ENCODE measurements around the gene CDCA7L. TPM values are rescaled to one million over a fixed set of nuclear protein-coding genes. Genes with fewer than 3 reads are reported as not detected.

Gene CDCA7L, protein sequence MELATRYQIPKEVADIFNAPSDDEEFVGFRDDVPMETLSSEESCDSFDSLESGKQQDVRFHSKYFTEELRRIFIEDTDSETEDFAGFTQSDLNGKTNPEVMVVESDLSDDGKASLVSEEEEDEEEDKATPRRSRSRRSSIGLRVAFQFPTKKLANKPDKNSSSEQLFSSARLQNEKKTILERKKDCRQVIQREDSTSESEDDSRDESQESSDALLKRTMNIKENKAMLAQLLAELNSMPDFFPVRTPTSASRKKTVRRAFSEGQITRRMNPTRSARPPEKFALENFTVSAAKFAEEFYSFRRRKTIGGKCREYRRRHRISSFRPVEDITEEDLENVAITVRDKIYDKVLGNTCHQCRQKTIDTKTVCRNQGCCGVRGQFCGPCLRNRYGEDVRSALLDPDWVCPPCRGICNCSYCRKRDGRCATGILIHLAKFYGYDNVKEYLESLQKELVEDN
- polyA plus RNA-seq (11.8 to 31.8 TPM (median 30.0 TPM) in 3 replicates), polyA minus RNA-seq (12.9 to 66.0 TPM (median 44.4 TPM) in 3 replicates)
- polyA plus RNA-seq (2011; ENCODE audit: low read depth): 10.3 TPM
- 18.4 and 24.2 TPM in 2 replicates for polyA plus RNA-seq (2011; cell fraction: cytosol; rRNA removed)
- 18.6 and 19.7 TPM in 2 replicates for polyA plus RNA-seq (2011; cell fraction: nucleus; rRNA removed)
- 5.9 and 22.2 TPM in 2 replicates for polyA plus RNA-seq (2012; ENCODE audit: low replicate concordance)
- polyA minus RNA-seq (2011; cell fraction: cytosol; rRNA and poly(A)+ RNA removed): 19.2 TPM
- polyA minus RNA-seq (2011; cell fraction: nucleus; rRNA and poly(A)+ RNA removed): 11.8 and 19.8 TPM in 2 replicates

DNA sequence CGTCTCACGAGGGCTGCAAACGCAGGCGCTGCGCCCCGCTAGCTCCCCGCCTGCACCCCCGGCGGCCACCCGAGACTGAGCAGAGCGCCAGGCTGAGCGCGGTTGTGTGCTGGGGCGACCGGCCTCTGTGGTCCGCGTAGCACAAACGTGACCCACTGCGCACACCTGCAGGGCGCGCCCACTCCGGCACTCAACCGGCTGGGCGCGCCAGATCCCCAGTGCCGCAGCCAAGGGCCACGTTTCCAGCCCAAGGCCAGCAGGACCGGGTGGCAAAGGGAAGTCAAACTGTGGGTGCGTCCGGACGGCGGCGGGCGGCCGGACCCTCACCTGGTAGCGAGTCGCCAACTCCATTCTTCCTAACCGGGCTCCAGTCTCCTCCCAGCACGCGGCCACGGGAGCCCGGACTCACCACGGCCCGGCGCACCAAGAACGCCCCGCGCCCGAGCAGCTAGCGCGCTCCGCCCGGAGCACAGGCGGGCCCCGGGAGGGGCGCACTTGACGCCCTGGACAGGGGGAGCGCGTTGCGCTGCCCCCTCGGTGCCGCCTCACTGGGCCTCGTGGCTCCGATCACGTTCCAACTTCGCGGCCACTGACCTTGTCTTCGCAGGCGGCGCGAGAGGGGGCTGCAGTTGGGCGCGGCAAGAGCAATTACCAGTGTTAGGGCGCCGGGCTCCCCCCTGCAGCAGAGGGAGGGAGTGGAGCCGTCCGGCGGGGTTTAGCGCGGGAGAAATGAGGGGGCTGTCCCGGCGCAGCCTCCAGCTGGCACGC lies at the start of gene CDCA7L:
CDCA7L (minus strand) TSS at position 446 of the 768 bp plus-strand sequence; CDS start at position 351, 95 bp downstream.
- dilution Hi-C loops (cut with MboI; ENCODE audit: extremely low pct_ligation_motif_present, low sequenced_read_pairs): no loop called here
- peak within 1 kb of the TSS; percentile 71 to 96 (median 88) for H3K4me3 ChIP-seq (ENCODE audit: control insufficient read depth in 2 of 3, extremely low read depth in 1 of 3, insufficient read depth in 2 of 3, low read depth in 1 of 3, low read length in 3 of 3)
- H3K36me3 ChIP-seq (ENCODE audit: control insufficient read depth in 2 of 2, extremely low read depth in 1 of 2, insufficient read depth in 2 of 2, low read length in 2 of 2): no peaks in the 10 kb centered on the region
- FAIRE-seq (no peak), DNase-seq (ENCODE audit: low read depth, low spot score) (no peak)
- no peaks in the 10 kb centered on the region for H3K27me3 ChIP-seq (ENCODE audit: control insufficient read depth, extremely low read depth, insufficient read depth, low read length)
- peak within 1 kb of the TSS; percentile 98 for H3K4me2 ChIP-seq (ENCODE audit: control insufficient read depth, extremely low read depth, insufficient read depth, low read depth, low read length)
- H4K20me1 ChIP-seq (ENCODE audit: control insufficient read depth, extremely low read depth, insufficient read depth, low read length): no peaks in the 10 kb centered on the region
- TF ChIP-seq, protein P1, sequence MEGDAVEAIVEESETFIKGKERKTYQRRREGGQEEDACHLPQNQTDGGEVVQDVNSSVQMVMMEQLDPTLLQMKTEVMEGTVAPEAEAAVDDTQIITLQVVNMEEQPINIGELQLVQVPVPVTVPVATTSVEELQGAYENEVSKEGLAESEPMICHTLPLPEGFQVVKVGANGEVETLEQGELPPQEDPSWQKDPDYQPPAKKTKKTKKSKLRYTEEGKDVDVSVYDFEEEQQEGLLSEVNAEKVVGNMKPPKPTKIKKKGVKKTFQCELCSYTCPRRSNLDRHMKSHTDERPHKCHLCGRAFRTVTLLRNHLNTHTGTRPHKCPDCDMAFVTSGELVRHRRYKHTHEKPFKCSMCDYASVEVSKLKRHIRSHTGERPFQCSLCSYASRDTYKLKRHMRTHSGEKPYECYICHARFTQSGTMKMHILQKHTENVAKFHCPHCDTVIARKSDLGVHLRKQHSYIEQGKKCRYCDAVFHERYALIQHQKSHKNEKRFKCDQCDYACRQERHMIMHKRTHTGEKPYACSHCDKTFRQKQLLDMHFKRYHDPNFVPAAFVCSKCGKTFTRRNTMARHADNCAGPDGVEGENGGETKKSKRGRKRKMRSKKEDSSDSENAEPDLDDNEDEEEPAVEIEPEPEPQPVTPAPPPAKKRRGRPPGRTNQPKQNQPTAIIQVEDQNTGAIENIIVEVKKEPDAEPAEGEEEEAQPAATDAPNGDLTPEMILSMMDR (optimal IDR thresholded peaks at IDR 0.05 in 1 of 3, IDR thresholded peaks at IDR 0.05 in 1 of 3, conservative IDR thresholded peaks at IDR 0.05 in 1 of 3; ENCODE audit: extremely low read depth in 1 of 3, insufficient read depth in 2 of 3, low read length in 3 of 3): peak in 1 of 3 experiments; percentile 16
- TF ChIP-seq EZH2 (IDR thresholded peaks at IDR 0.05; ENCODE audit: low read length): no peak
- H3K9me1 ChIP-seq (ENCODE audit: control insufficient read depth, extremely low read depth, insufficient read depth, low read length): peaks cover under 1% of the 10 kb centered on the region
- H3K4me1 ChIP-seq (ENCODE audit: control insufficient read depth, extremely low read depth, insufficient read depth, low read length): peaks cover 37% of the 10 kb centered on the region
- H3K79me2 ChIP-seq (ENCODE audit: control insufficient read depth, insufficient read depth, low read length): peaks cover 11% of the 10 kb centered on the region
- peak within 1 kb of the TSS; percentile 94 for H3K27ac ChIP-seq (ENCODE audit: control insufficient read depth, insufficient read depth, low read length)
- peak within 1 kb of the TSS; percentile 92 for H2AFZ ChIP-seq (ENCODE audit: control insufficient read depth, low read length)
- H3K9me3 ChIP-seq (ENCODE audit: control insufficient read depth, low read depth, low read length): no peaks in the 10 kb centered on the region
- H3K9ac ChIP-seq (ENCODE audit: control insufficient read depth, extremely low read depth, insufficient read depth, low read length): peak within 1 kb of the TSS; percentile 90

DNA sequence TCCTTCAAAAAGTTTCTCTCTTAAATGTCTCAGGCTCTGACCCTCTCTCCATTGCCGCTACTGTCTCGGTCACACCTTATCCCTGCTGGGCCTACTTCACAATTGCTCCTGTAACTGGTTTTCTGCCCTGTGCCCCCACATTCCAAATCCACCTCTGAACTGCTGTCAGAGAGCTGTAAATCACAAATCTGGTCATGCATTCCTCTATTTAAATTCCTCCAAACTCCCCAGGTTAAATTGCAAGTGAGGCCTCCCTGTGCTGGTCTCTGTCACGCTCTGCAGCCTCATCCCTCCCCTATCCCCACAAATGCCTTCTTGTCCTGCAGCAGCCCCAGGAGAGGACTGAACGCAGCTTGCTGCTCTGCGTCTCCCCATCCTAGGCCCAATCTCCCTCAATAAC lies 40.4 kb upstream of the CDCA7L start:
- Histone ChIP-seq H3K4me3 (ENCODE audit: control insufficient read depth in 2 of 3, extremely low read depth in 1 of 3, insufficient read depth in 2 of 3, low read depth in 1 of 3, low read length in 3 of 3) (no peak overlapping the region), H3K4me2 (ENCODE audit: control insufficient read depth, extremely low read depth, insufficient read depth, low read depth, low read length) (no peak overlapping the region), H3K27me3 (ENCODE audit: control insufficient read depth, extremely low read depth, insufficient read depth, low read length) (no peaks in the 10 kb centered on the region), H3K27ac (ENCODE audit: control insufficient read depth, insufficient read depth, low read length) (no peak overlapping the region), H3K79me2 (ENCODE audit: control insufficient read depth, insufficient read depth, low read length) (no peaks in the 10 kb centered on the region), H2AFZ (ENCODE audit: control insufficient read depth, low read length) (no peak overlapping the region), H3K9me1 (ENCODE audit: control insufficient read depth, extremely low read depth, insufficient read depth, low read length) (no peaks in the 10 kb centered on the region), H4K20me1 (ENCODE audit: control insufficient read depth, extremely low read depth, insufficient read depth, low read length) (no peaks in the 10 kb centered on the region), H3K36me3 (ENCODE audit: control insufficient read depth in 2 of 2, extremely low read depth in 1 of 2, insufficient read depth in 2 of 2, low read length in 2 of 2) (no peaks in the 10 kb centered on the region), H3K9ac (ENCODE audit: control insufficient read depth, extremely low read depth, insufficient read depth, low read length) (no peak overlapping the region), H3K9me3 (ENCODE audit: control insufficient read depth, low read depth, low read length) (no peaks in the 10 kb centered on the region), H3K4me1 (ENCODE audit: control insufficient read depth, extremely low read depth, insufficient read depth, low read length) (no peaks in the 10 kb centered on the region)
- no peak for TF ChIP-seq EZH2 (IDR thresholded peaks at IDR 0.05; ENCODE audit: low read length)
- TF ChIP-seq, protein P1 (optimal IDR thresholded peaks at IDR 0.05 in 1 of 3, IDR thresholded peaks at IDR 0.05 in 1 of 3, conservative IDR thresholded peaks at IDR 0.05 in 1 of 3; ENCODE audit: extremely low read depth in 1 of 3, insufficient read depth in 2 of 3, low read length in 3 of 3): no peak
- FAIRE-seq (no peak), DNase-seq (ENCODE audit: low read depth, low spot score) (no peak)
- dilution Hi-C loops (cut with MboI; ENCODE audit: extremely low pct_ligation_motif_present, low sequenced_read_pairs): no loop called here

All from keratinocyte (primary cell).